HepG2 (cell line): Measurements from ENCODE around the gene PLA2G4A.

Experiments
- ATAD3A ChIP-seq: sonication (generic); formaldehyde crosslinking; IDR thresholded peaks from 2 replicates; pipeline ENCODE4 v1.4.0; 2020; ENCODE audit warnings: missing genetic modification reagents
- CREB1 ChIP-seq, 2 experiments: fragments of 450-650 bp in 1 of 2; IDR thresholded peaks; 2 replicates each; pipeline ENCODE4 v1.6.1; 2016 to 2017; ENCODE audit warnings: control low read depth in 1 of 2, mild to moderate bottlenecking in 1 of 2, missing compliant biosample characterization in 1 of 2, missing genetic modification characterization in 1 of 2
- FOXJ3 ChIP-seq: sonication (generic); formaldehyde crosslinking; IDR thresholded peaks from 2 replicates; pipeline ENCODE4 v1.4.0; 2020; ENCODE audit warnings: missing genetic modification reagents, mild to moderate bottlenecking, borderline replicate concordance
- HNRNPL ChIP-seq: fragments of 200-400 bp; formaldehyde crosslinking; IDR thresholded peaks from 2 replicates; pipeline ENCODE4 v1.6.1; 2017; ENCODE audit warnings: mild to moderate bottlenecking, low read depth, low read length
- NR3C1 ChIP-seq: sonication (generic); formaldehyde crosslinking; IDR thresholded peaks from 2 replicates; pipeline ENCODE4 v1.4.0; 2020; ENCODE audit warnings: missing genetic modification reagents
- POLR2A ChIP-seq, 2 experiments: IDR thresholded peaks; 2 replicates each; pipeline ENCODE4 v1.6.1; 2011; ENCODE audit warnings: low read depth in 2 of 2, low read length in 2 of 2, mild to moderate bottlenecking in 1 of 2, moderate library complexity in 1 of 2; ENCODE audit not compliant: insufficient read depth in 1 of 2
- SMAD9 ChIP-seq: sonication (generic); formaldehyde crosslinking; IDR thresholded peaks from 2 replicates; pipeline ENCODE4 v1.5.1; 2020; ENCODE audit warnings: mild to moderate bottlenecking, missing genetic modification reagents
- SMARCE1 ChIP-seq: fragments of 450-650 bp; IDR thresholded peaks from 2 replicates; pipeline ENCODE4 v1.6.1; 2017; ENCODE audit warnings: borderline replicate concordance
- ZBTB7A ChIP-seq: sonication (generic); formaldehyde crosslinking; IDR thresholded peaks from 2 replicates; pipeline ENCODE4 v1.8.0; 2022; ENCODE audit warnings: mild to moderate bottlenecking, missing genetic modification reagents
- ZNF761 ChIP-seq: sonication (generic); formaldehyde crosslinking; conservative IDR thresholded peaks from 2 replicates; pipeline ENCODE4 v1.4.0; 2020; ENCODE audit warnings: mild to moderate bottlenecking, missing genetic modification reagents
- ZNF792 ChIP-seq: IDR thresholded peaks from 2 replicates; pipeline ENCODE4 v1.6.1; 2016

GRCh38 chr1:186945146-186945545, 116.4 kb downstream of the PLA2G4A start:
- TF ChIP-seq POLR2A (IDR thresholded peaks at IDR 0.05; ENCODE audit: insufficient read depth in 1 of 2, low read depth in 2 of 2, low read length in 2 of 2) (no peak), CREB1 (IDR thresholded peaks at IDR 0.05) (no peak), CREB1 (CRISPR knock-in tag; IDR thresholded peaks at IDR 0.05) (no peak), SMARCE1 (no peak), ZNF761 (CRISPR knock-in tag) (no peak), SMAD9 (CRISPR knock-in tag) (no peak), ATAD3A (CRISPR knock-in tag) (no peak), ZNF792 (no peak), NR3C1 (CRISPR knock-in tag) (no peak), ZBTB7A (CRISPR knock-in tag) (no peak), FOXJ3 (no peak), HNRNPL (no peak)
